NCI-H2107 treated with DMSO at 0.1 percent for 48 hours (cell line): ENCODE measurements around the gene CYP27C1.
"Not testable (repeated sequence)": the region's sequence is repeated elsewhere in the genome, so short reads cannot be mapped to it uniquely, and the experiment has no call there.

Experiments
- DNase-seq: peaks from one replicate; lab custom pipeline; 2025; ENCODE audit not compliant: unreplicated experiment; lab: John Stamatoyannopoulos, UW

The CYP27C1 gene

DNA sequence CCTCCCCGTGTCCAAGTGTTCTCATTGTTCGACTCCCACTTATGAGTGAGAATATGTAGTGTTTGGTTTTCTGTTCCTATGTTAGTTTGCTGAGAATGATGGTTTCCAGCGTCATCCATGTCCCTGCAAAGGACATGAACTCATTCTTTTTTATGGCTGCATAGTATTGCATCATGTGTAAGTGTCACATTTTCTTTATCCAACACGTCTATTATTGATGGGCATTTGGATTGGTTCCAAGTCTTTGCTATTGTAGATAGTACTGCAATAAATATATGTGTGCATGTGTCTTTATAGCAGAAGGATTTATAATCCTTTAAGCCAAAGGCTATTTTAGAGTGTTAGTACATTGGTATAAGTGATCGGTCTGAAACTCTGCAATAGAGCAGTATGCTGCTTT lies 4.0 kb upstream of the CYP27C1 start:
- not testable (repeated sequence) for DNase-seq

DNA sequence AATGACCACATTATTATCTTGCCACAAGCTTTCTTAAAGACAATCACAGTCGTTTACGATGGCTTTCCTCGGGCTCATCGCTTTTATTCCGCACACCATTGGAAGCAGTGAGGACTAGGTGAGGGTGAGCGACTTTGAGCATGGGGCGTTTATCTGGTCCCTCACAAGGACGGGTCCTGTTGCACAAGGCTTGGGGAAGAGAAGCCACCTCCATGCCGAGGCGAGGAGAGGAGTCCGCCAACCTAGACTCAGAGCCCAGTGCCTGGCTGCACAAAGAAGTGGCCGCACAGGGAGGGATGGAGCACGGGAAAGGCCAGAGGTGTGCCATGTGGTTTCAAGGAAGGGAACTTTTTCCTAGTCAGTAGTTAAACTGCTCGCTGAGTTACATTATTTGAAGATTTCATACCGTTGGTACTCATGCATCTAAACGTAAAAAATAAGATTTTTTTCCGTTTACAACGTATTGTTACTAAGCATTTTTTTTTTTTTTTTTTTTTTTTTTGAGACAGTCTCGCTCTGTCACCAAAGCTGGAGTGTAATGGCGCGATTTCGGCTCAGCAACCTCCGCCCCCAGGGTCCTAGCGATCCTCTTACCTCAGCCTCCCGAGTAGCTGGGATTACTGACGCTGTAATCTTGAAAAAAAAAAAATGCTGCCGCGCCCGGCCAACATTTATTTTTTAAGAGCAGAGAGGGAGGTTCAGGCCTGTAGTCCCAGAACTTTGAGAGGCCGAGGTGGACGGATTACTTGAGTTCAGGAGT lies 849 bp upstream of the CYP27C1 start:
- DNase-seq, result no peak

DNA sequence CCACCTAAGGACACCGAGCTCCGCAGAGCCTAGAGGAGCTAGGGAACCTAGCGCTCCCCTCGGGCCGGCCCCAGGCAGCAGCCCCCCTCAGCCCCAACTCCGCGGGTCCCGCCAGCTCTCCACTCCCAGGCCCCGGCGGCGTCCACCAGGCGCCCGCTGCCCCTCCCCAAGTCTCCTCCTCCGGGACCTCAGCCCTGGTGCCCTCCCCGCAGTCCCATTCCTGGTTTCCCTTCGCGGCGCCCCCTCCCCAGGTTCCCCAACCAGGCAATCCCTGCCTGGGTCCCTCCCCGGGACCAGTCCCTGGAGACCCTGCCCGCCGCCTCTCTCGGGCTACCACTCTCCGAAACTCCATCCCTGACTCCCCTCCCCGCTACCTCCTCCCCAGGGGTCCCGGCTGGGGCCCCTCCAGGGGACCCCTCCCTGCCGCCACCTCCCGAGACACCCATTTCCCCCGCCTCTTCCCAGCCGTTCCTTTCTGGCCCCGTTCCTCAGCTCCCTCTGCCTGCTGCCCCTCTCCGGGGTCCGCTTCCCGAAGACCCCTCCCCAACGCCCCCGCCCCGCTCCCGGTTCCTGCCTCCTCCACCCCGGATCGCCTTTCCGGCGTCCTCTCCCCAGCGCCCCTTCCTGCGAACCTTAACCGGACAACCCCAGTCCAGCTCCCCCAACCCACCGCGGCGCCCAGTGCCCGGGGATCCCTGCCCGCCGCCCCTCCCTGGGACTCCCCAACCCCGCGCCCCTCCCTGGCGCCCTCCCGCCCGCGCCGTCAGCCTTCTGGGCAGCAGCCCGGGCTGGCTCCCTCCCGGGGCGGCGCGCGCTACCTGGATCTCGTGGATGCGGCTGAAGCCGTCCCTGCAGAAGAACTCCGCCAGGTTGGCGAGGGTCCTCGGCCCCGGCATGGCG lies 678 bp downstream of the CYP27C1 start:
- DNase-seq, result no peak

DNA sequence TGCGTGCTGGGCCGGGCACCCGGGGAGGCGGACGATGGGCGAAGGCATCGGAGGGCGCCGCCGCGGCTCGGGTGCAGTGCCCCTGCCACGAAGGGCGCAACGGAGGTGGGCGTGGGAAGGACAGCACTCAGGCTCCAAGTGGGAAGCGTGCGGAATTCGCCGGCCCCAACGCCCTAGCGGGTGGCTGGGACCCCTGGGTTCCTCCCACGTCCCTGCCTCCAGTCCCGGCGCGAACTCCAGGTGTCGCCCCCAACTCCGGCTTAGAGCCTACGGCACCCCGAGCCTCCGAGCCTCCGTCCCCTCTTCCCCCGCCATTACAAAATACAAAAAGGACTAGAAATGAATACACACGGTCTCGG lies 1.3 kb downstream of the CYP27C1 start:
- DNase-seq, result no peak

DNA sequence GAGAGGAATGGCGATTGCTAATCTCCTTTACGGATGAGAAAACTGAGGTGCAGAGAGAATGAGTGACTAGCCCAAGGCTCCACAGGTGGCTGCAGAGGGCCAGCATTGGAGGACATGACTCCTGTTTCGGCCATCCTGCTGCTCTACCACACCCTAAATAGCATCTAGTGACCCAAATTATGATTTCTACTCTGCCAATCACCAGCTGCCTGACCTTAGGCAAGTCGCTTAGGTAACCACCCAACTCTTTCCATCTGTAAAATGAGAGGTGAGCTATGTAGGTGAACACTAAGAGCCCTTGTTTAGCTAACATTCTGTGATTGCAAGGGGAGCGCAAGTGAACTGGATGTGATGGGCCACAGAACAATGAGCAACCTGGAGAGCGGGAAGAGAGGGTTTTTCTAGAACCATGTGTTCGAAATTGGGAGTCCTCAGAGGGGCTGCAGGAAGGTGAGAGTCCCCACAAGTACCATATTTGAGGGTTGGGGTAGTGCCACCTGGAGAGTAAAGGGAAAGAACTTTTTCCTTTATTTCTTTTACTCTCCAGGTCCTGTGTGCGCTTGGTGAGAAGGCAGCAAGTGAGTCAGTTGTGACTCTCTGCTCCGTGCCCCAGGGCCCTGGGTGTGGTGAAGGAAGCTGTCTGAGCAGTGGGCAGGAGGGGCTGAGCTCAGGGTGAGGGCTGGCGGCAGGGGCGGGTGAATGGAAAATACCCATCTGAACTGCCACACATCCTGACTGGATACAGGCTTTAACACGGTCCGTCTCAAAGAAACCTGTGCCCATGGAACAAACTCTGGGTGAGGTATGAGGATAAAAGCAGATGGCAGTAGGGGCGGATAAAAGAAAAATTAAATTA lies 2.4 kb downstream of the CYP27C1 start:
- no peak for DNase-seq

DNA sequence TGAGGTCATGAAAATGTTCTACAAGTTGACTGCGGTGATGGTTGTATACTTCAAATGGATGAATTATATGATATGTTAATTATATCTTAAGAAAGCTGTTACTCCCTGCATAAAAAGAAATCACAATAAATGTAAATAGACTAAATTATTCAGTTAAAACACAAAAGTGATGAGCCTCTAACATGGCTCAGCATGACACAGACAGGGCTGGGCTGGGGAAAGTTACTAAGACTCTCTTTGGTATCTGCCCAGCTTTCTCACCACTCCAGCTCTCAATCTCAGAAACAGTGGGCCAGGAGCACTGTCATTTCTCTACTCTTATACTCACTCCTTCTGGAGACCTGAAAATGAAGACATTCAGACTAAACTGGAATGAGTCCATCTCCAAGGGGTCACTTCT lies 3.5 kb downstream of the CYP27C1 start:
- no peak for DNase-seq

DNA sequence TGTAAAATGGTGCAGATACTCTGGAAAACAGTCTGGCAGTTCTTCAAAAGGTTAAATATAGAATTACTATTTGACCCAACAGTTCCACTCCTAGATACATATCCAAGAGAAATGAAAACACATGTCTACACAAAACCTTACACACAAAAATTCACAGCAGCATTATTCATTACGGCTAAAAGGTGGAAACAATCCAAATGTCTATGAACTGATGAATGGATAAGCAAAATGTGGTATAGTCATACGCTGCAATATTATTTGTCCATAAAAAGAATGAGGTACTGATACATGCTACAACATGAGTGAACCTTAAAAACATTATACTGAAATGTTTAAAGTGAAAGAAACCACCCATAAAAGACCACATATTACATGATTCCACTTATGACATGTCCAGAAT lies 4.0 kb downstream of the CYP27C1 start:
- no peak for DNase-seq

DNA sequence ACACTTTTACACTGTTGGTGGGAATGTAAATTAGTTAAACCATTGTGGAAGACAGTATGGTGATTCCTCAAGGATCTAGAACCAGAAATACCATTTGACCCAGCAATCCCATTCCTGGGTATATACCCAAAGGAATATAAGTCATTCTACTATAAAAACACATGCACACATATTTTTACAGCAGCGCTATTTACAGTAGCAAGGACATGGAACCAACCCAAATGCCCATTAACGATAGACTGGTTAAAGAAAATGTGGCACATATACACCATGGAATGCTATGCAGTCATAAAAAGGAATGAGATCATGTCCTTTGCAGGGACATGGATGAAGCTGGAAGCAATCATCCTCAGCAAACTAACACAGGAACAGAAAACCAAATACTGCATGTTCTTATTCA lies 5.9 kb downstream of the CYP27C1 start:
- DNase-seq, result not testable (repeated sequence)

DNA sequence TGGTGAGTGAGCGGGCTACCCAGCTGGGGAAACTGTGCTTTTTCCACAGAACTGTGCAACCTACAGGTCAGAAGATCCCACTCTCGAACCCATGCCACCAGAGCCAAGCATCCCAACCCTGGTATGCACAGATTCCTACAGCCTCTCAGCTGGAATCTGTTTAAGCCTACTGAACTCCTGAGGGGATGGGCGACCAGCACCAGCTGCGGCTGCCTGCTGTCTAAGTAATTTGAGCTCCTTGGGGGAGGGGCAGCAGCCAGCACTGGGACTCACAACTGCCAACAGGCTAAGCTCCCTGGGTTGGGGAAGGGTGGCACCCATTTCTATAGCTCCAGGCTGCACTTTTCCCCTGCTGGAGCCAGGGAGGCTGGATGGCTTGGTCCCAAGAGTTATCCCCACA lies 11.8 kb downstream of the CYP27C1 start:
- peak; percentile 66 for DNase-seq

DNA sequence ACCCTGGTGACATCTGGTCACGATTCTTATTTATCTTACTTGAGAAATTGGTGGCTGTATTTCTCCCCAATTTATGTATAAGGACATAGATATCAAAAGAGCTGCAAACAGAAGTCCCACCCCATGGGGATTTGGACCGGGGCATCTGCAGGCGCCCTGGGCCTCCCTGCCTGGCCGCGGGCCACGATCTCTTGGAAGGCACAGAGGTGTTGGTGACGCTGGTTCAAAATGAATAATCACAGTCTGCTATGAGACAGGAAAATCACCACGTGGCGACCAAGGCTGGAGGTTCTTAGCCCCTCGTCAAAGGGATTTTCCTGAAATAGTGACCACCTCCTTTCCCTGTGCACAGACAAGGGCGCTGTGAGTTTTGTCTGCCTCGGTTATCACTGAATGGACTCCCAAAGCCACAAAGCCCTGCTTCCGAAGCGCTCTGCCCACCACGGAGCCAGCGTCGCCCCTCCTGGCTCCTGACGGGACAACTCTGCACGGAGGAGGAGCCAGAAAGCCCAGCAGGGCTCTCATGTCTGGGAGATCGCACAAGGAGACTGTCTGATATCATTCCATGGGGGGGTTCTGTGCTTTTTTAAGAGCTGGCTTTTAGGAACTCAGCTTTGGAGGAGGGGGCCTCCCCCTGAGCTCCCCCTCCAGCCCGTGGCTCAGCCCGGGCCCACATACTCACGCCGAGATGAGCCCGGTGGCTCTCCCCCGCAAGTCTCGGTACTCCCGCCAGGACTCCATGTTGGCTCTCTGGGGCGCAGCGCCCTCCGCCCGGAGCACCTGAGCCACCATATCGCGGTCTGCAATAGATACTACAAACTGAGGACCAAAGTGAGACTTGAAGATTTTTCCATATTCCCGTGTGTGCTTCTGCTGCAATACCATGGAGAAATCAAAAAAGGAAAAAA lies 14.6 kb downstream of the CYP27C1 start:
- DNase-seq, result no peak

DNA sequence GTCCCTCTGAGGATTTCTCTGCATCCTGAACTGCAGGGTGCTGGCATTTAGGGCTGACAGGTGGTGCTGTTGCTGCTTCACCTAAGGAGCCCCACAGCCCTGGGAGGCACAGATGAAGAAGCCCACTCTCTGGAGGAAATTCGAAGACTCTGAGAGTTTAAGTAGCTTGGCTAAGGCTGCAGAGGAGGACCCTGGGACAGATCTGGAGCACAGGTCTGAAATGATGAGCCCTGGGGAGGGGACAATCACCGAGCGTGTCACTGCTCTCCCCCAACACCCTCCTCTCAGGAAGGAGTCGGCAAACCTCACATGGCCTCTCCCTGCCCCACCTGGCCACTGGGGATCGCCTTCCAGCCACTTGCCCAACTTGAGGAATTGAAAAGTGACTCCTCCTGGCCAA lies 18.6 kb downstream of the CYP27C1 start:
- no peak for DNase-seq

DNA sequence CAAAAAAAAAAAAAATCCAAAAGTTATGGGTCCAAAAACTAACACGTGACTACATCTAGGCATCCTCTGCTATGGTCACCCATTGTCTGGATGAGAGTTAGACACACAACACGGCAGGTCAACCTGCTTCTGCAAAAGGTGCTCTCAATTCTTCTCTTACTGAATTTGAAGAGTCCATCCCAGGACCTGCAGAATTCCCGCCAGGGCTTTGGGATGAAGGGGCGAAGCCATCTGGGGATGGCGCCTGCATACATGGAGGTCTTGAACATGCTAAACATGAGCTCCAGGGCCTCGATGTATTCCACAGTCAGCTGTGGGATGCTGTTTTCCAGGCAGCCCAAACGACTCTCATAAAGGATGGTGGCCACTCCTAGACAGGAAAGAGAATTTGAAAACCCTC lies 19.1 kb downstream of the CYP27C1 start:
- DNase-seq, result no peak

DNA sequence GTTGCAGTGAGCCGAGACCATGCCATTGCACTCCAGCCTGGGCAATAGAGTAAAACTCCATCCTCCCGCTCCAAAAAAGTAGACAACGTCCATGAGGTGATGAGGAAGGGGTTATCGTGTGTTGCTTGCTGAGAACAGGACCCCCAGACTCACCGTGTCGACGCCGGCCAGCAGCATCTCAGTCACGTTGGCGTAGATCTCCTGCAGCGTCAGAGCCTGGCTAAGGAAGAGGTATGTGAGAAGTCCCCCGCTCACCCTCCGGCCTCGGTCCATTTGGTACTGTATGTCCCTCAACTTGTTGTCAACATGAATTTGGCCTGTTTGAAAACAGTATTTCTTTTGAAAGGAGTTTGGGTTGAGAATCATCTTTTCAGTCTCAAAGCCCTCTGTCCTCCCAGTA lies 20.9 kb downstream of the CYP27C1 start:
- DNase-seq, result no peak

DNA sequence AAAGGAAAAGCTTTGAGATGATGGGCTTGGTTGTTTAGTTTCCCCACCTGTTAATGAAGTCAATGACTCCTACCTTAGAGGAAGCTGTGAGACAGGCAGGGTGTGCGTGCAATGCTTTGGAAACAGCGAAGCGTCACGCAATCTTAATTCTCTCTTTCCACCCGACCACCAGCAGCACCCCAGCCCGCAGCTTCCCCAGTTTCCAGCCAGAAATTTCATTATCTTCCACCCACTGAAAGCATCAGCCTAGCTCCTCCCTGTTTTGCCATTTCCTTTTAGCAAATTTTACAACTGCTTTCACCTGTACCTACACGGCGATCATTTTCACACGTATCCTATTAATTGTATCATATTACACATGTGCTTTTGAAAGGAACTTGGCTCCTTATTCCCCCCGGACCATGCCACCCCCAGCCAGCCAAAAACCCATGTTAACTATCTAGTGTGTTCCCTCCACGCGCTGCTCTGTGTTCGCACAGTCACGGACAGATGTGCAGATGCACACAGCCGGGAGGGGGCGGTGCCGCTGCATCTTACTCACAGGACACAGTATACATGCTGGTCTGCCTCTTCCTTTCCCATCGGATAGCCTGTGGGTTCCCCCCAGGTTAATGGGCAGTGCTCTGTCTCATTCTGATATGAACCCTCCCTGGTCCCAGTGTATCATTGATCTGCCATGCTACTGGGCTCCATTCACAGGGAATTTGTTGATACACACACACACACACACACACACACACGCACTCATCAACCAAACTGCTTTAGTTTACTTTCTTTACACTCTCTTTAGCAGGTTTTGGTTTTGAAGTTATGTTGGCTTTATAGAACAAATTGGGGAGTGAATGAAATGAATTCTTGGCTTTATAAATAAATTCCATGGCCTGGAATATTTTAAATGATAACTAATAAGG lies 22.4 kb downstream of the CYP27C1 start:
- DNase-seq, result peak; percentile 49

DNA sequence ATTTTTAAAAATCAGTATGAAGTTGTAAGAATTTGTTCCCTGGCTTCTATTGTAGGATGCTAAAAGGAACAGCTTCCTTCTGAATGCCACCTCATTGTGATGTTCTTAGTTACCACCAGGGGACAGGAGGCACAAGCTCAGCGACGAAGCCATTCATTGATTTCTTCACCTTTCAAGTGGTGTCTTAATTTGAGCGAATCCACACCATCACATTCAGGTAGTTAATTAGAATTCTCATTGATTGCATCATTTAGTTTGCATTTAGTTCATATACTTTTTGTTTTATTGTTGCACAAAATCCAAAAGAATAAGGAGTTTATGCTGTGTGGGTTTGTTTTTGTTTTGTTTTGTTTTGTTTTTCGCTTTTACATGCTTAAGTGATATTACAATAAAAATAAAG lies 23.1 kb downstream of the CYP27C1 start:
- DNase-seq, result peak; percentile 37

DNA sequence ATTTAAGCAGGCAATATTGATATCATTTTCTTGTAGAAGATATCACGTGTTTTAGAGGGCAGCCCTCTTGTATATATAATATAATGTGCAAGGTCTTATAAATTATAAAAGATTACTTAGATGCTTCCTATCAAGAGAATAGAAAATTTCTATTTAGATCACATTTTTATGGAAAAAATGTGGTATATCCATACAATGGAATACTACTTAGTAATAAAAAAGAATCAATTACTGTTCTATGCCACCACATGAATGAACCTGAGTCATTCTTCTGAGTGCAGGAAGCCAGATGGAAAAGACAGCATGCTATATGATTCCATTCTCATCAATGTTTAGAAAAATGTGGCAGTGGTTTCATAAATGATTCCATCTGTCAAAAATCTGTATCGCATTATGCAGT lies 23.6 kb downstream of the CYP27C1 start:
- no peak for DNase-seq

DNA sequence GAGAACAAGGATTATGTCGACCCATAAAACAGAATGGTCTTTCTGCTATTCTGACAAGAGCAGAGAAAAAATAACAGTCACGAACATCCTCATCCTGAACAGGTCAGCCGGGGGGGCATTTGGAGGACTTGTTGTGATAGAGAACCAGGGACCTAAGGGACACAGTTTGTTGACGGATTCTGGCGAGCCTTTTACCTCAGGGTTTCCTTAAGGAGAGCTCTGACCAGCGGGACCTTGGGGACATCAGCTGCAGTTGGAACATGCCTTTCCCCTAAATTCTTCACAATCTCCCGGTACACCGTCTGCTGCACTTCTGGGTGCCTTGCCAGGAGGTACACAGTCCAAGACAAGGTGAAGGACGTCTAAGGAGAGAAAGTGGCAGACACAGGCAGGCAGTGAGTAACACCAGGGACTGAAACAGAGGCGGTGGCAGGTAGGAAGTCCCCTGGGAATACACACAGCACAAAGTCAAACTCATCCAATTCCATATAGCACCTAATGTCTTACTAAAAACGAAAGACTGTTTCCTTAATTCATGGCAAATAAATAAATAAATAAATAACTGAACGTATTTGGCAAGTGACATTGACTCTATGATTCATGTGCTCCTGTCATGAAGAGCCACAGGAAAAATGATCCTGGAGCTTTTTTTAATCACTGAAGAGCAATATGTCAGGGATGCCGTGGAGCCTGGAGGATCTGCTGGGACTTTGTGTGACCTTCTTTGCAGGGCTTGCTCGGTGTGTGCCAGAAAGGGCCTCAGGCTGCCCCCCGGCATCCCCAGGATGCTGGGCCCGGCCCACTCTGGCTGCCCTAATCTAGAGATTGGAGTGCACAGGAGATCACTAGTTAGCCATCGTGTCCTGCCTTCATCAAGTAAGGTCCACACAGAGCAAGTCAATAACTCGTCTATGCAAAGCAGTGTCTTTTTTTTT lies 24.7 kb downstream of the CYP27C1 start:
- no peak for DNase-seq

DNA sequence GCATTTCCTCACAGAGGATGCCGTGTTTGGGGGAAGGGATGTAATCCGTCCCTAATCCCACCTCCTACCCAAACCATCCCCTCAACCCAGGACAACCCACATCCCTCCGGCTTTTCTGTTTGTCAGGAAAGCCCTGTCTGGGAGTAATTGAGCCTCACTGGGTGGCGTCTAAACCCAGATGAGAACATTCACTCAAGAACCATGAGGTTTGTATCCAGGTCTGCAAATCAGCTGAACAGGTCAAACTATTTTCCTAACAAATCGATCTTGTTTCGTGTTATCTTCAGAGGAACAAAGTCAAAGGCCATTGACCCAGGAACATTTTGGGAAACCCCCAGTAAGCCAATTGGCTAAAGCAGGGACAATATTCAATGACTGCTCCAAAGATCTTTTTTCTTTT lies 25.7 kb downstream of the CYP27C1 start:
- DNase-seq, result no peak

DNA sequence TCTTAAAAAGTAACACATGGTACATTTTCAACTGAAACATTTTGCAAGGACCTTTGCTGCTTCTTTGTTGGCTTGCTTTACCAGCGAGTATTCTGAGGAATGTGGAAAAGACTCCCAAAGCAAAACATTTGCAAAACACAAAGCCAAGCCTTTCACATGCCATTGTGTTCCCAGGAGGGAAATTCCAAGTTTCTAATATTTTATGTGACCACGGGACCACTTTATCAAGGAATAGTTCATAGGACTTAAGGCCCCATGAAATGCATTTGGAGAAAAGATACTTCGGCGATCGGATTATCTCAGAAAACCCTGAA lies 26.2 kb downstream of the CYP27C1 start:
- DNase-seq, result no peak
